PC-3 (cell line): Measurements from ENCODE around the gene ELOVL5. TPM values are rescaled to one million over a fixed set of nuclear protein-coding genes. Genes with fewer than 3 reads are reported as not detected.

Experiments
- ATAC-seq: fragments of 200-7000 bp; cut with Tn5 transposase; 2 replicates; pipeline ENCODE4 v1.9.1; 2020; ENCODE audit warnings: mild to moderate bottlenecking, moderate library complexity
- BruUV-seq: library from RNA; stranded (reverse); fragments of 400-500 nt; replicated peaks from 2 replicates; lab custom pipeline; 2021; lab: Mats Ljungman, UMichigan
- CTCF ChIA-PET: fragments of 300-600 bp; sonication (Branson Sonifier 250); formaldehyde crosslinking; loops from one replicate; lab custom pipeline; 2022; ENCODE audit warnings: antibody characterized with exemption; lab: Charles Lee
- POLR2A ChIA-PET: fragments of 300-600 bp; sonication (Branson Sonifier 250); formaldehyde crosslinking; loops from one replicate; lab custom pipeline; 2022; ENCODE audit warnings: antibody characterized with exemption; ENCODE audit not compliant: unreplicated experiment; lab: Charles Lee
- DNase-seq: peaks from one replicate; pipeline ENCODE4 v3.0.0-alpha.2; 2015
- H2AFZ ChIP-seq: fragments of 300-600 bp; sonication (generic); 2 replicates; pipeline ENCODE4 v1.6.0; 2016; ENCODE audit warnings: antibody characterized with exemption, low read length
- H3F3A ChIP-seq: fragments of 300-600 bp; sonication (generic); one replicate; pipeline ENCODE4 v1.6.0; 2017; ENCODE audit warnings: antibody characterized with exemption, low read length, control low read depth, mild to moderate bottlenecking; ENCODE audit not compliant: unreplicated experiment
- H3K27ac ChIP-seq: fragments of 300-600 bp; sonication (generic); 2 replicates; pipeline ENCODE4 v1.5.1; 2016; ENCODE audit warnings: mild to moderate bottlenecking, low read length
- H3K27me3 ChIP-seq: fragments of 300-600 bp; sonication (generic); 2 replicates; pipeline ENCODE4 v1.6.1; 2016; ENCODE audit warnings: low read length, mixed read lengths
- H3K36me3 ChIP-seq: fragments of 300-600 bp; sonication (generic); 2 replicates; pipeline ENCODE4 v1.6.1; 2016; ENCODE audit warnings: low read depth, mixed run types, low read length, mixed read lengths
- H3K4me1 ChIP-seq: fragments of 300-600 bp; sonication (generic); 2 replicates; pipeline ENCODE4 v1.5.1; 2016; ENCODE audit warnings: low read length; ENCODE audit not compliant: insufficient read depth
- H3K4me2 ChIP-seq: fragments of 300-600 bp; sonication (generic); 2 replicates; pipeline ENCODE4 v1.6.0; 2016; ENCODE audit warnings: low read length
- H3K4me3 ChIP-seq: fragments of 300-600 bp; sonication (generic); 2 replicates; pipeline ENCODE4 v1.5.1; 2016; ENCODE audit warnings: mild to moderate bottlenecking, low read length, mixed read lengths
- H3K79me2 ChIP-seq: fragments of 300-600 bp; sonication (generic); 2 replicates; pipeline ENCODE4 v1.6.1; 2017; ENCODE audit warnings: low read length, mixed read lengths
- H3K9ac ChIP-seq: fragments of 300-600 bp; sonication (generic); 2 replicates; pipeline ENCODE4 v1.6.0; 2016; ENCODE audit warnings: mild to moderate bottlenecking, low read length
- H3K9me2 ChIP-seq: fragments of 300-600 bp; sonication (generic); replicated peaks from 2 replicates; pipeline ENCODE4 v1.6.1; 2016; ENCODE audit warnings: mixed run types, low read length, mixed read lengths
- H3K9me3 ChIP-seq: fragments of 300-600 bp; sonication (generic); 2 replicates; pipeline ENCODE4 v1.6.1; 2016; ENCODE audit warnings: low read length, mixed read lengths
- H4K20me1 ChIP-seq: fragments of 300-600 bp; sonication (generic); 2 replicates; pipeline ENCODE4 v1.6.1; 2016; ENCODE audit warnings: low read length, mixed read lengths
- CTCF ChIP-seq: fragments of 300-600 bp; sonication (generic); conservative IDR thresholded peaks from 2 replicates; pipeline ENCODE4 v1.5.1; 2017; ENCODE audit warnings: antibody characterized with exemption, low read depth, mild to moderate bottlenecking, low read length
- EZH2 ChIP-seq: fragments of 300-600 bp; sonication (generic); IDR thresholded peaks from one replicate; pipeline ENCODE4 v1.6.1; 2017; ENCODE audit warnings: antibody characterized with exemption, mild to moderate bottlenecking, low read length; ENCODE audit not compliant: unreplicated experiment
- EZH2phosphoT487 ChIP-seq: fragments of 300-600 bp; sonication (generic); IDR thresholded peaks from 2 replicates; pipeline ENCODE4 v1.6.1; 2018; ENCODE audit warnings: mild to moderate bottlenecking, antibody characterized with exemption, low read length, borderline replicate concordance
- intact Hi-C: fragments of 100-400 bp; cut with micrococcal nuclease; formaldehyde crosslinking; loops from 2 replicates; pipeline ENCODE4 v1.9.0; 2023
- total RNA-seq: library from RNA; depleted of rRNA; stranded (reverse); fragments of >200 nt; gene quantifications from 2 replicates; pipeline ENCODE4 v1.2.3, GENCODE V29; 2014

Gene ELOVL5
- total RNA-seq, 1 experiment from 2014 or later, result 62.7 TPM

- Histone ChIP-seq H3K4me2 (no peak overlapping the region), H3K4me1 (peaks cover 20% of the 10 kb centered on the region), H3K27me3 (no peaks in the 10 kb centered on the region), H3K9me2 (no peaks in the 10 kb centered on the region), H3K9me3 (no peaks in the 10 kb centered on the region), H3K79me2 (no peaks in the 10 kb centered on the region), H3F3A (no peaks in the 10 kb centered on the region), H3K9ac (no peak overlapping the region), H4K20me1 (no peaks in the 10 kb centered on the region), H3K36me3 (no peaks in the 10 kb centered on the region), H3K27ac (no peak overlapping the region), H3K4me3 (no peak overlapping the region), H2AFZ (no peak overlapping the region)
- BruUV-seq, result no TSS peak
- intact Hi-C loops, result loop anchor here (10.0 kb wide), 1 partner anchor 77 kb away; no protein-coding TSS in a partner anchor
- ATAC-seq, result no peak
- ChIA-PET POLR2A (no interaction called here), CTCF (no interaction called here)
- TF ChIP-seq EZH2phosphoT487, result no peak
- TF ChIP-seq CTCF, result no peak
- TF ChIP-seq EZH2, result no peak
- no peak for DNase-seq
Measured at GRCh38 chr6:53252177-53252692, 96.5 kb downstream of the ELOVL5 start.

DNA sequence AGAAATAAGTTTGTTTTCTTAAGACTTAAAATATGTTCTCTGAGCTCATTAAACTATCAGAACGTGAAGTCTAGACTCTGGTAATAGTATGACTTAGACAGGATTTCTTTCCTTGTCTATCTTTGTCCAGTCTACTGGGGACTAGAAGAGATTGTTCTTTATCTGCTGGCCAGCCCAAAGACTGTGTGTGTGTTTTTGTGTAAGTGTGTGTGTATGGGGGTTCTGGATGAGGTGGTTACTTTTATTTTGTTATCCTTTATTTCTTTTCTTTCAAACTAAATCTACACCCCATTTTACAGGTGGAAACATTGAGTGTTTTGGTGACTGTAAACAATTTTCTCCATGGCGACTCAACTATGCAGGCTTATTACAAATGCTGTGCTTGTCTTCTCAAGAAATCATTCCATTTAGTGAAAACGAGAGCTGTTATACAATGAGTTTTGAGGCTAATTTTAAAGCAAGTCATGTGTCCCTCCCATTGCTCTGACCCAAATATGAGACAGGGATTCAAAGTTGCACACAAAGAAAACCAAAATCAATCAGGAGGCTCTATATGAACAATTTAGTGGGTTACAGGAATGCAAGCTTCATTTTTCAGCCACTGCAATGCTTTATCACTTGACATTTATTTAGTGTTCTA lies 97.6 kb downstream of the ELOVL5 start:
- H4K20me1 ChIP-seq, result no peaks in the 10 kb centered on the region
- no peaks in the 10 kb centered on the region for H3K79me2 ChIP-seq
- intact Hi-C loops, result loop anchor here (10.0 kb wide), 1 partner anchor 76 kb away; no protein-coding TSS in a partner anchor
- no peaks in the 10 kb centered on the region for H3K27me3 ChIP-seq
- no peaks in the 10 kb centered on the region for H3F3A ChIP-seq
- H3K4me2 ChIP-seq, result no peak overlapping the region
- no TSS peak for BruUV-seq
- no peaks in the 10 kb centered on the region for H3K36me3 ChIP-seq
- H3K9me3 ChIP-seq, result no peaks in the 10 kb centered on the region
- no peak overlapping the region for H3K4me3 ChIP-seq
- DNase-seq (no peak), ATAC-seq (peak; percentile 6; the same call in 1 of the 2 replicates)
- CTCF ChIA-PET, result interaction anchor here (0.5 kb wide), 1 partner anchor 177 kb away, joined by 4 read pairs; no protein-coding TSS in a partner anchor
- H3K27ac ChIP-seq, result peak overlapping the region; percentile 63
- no peak overlapping the region for H2AFZ ChIP-seq
- no peak overlapping the region for H3K9ac ChIP-seq
- no peaks in the 10 kb centered on the region for H3K9me2 ChIP-seq
- POLR2A ChIA-PET, result no interaction called here
- no peak for TF ChIP-seq EZH2
- no peak for TF ChIP-seq CTCF
- TF ChIP-seq EZH2phosphoT487, result no peak
- H3K4me1 ChIP-seq, result peaks cover 20% of the 10 kb centered on the region
